NT2/D1 (cell line): ENCODE data around the gene CSRNP2.
"Not testable (repeated sequence)": the region's sequence is repeated elsewhere in the genome, so short reads cannot be mapped to it uniquely, and the experiment has no call there.

Source experiments
- DNase-seq: peaks from one replicate; pipeline ENCODE4 v3.0.0-alpha.2; 2011; ENCODE audit warnings: low read depth, low spot score
- H3K27me3 ChIP-seq: 2 replicates; pipeline ENCODE4 v1.6.0; 2011; ENCODE audit warnings: mild to moderate bottlenecking; ENCODE audit not compliant: insufficient read length, insufficient read depth
- H3K36me3 ChIP-seq: 2 replicates; pipeline ENCODE4 v1.6.1; 2011; ENCODE audit warnings: mild to moderate bottlenecking, low read length, mixed read lengths; ENCODE audit not compliant: insufficient read depth, insufficient read length
- H3K4me1 ChIP-seq: 2 replicates; pipeline ENCODE4 v1.5.1; 2011; ENCODE audit not compliant: insufficient read depth, insufficient read length
- H3K4me3 ChIP-seq: 2 replicates; pipeline ENCODE4 v1.5.1; 2011; ENCODE audit warnings: low read depth; ENCODE audit not compliant: insufficient read length
- H3K9ac ChIP-seq: 2 replicates; pipeline ENCODE4 v1.6.0; 2011; ENCODE audit warnings: low read depth; ENCODE audit not compliant: insufficient read length
- H3K9me3 ChIP-seq: 2 replicates; pipeline ENCODE4 v1.5.1; 2011; ENCODE audit warnings: mild to moderate bottlenecking, low read length; ENCODE audit not compliant: insufficient read depth
- SUZ12 ChIP-seq: IDR thresholded peaks from 2 replicates; pipeline ENCODE4 v1.6.1; 2011; ENCODE audit not compliant: insufficient read length, insufficient read depth; ENCODE audit errors: extremely low read depth
- YY1 ChIP-seq: IDR thresholded peaks from 2 replicates; pipeline ENCODE4 v1.6.1; 2011; ENCODE audit not compliant: insufficient read length, insufficient read depth
- ZNF274 ChIP-seq: IDR thresholded peaks from 2 replicates; pipeline ENCODE4 v1.6.1; 2011; ENCODE audit warnings: mild to moderate bottlenecking, low read depth, low read length

CSRNP2 gene

GRCh38 chr12:51018956-51019355, 64.4 kb downstream of the CSRNP2 start:
- TF ChIP-seq ZNF274: no peak
- no peak for TF ChIP-seq SUZ12
- TF ChIP-seq YY1: no peak
- H3K36me3 ChIP-seq: peaks cover 6% of the 10 kb centered on the region
- DNase-seq: no peak
- no peak overlapping the region for H3K4me3 ChIP-seq
- no peaks in the 10 kb centered on the region for H3K27me3 ChIP-seq
- no peak overlapping the region for H3K9ac ChIP-seq
- H3K4me1 ChIP-seq: no peaks in the 10 kb centered on the region
- H3K9me3 ChIP-seq: no peaks in the 10 kb centered on the region

- DNase-seq: no peak
- H3K9ac ChIP-seq: no peak overlapping the region
- TF ChIP-seq SUZ12 (no peak), YY1 (no peak), ZNF274 (no peak)
- H3K27me3 ChIP-seq: no peaks in the 10 kb centered on the region
- H3K9me3 ChIP-seq: no peaks in the 10 kb centered on the region
- no peaks in the 10 kb centered on the region for H3K4me1 ChIP-seq
- H3K36me3 ChIP-seq: peaks cover 3% of the 10 kb centered on the region
- H3K4me3 ChIP-seq: no peak overlapping the region
Measured at GRCh38 chr12:51017452-51017851, 65.9 kb downstream of the CSRNP2 start.

GRCh38 chr12:51014467-51014866, 68.9 kb downstream of the CSRNP2 start:
- not testable (repeated sequence) for H3K9me3 ChIP-seq, H3K4me1 ChIP-seq, H3K9ac ChIP-seq, H3K36me3 ChIP-seq, H3K27me3 ChIP-seq, DNase-seq, H3K4me3 ChIP-seq

GRCh38 chr12:51013441-51013840, 70.0 kb downstream of the CSRNP2 start:
- no peak for DNase-seq
- H3K9me3 ChIP-seq: no peaks in the 10 kb centered on the region
- no peak for TF ChIP-seq ZNF274
- TF ChIP-seq YY1: no peak
- TF ChIP-seq SUZ12: no peak
- H3K4me1 ChIP-seq: no peaks in the 10 kb centered on the region
- no peak overlapping the region for H3K4me3 ChIP-seq
- no peaks in the 10 kb centered on the region for H3K27me3 ChIP-seq
- H3K36me3 ChIP-seq: peaks cover 1% of the 10 kb centered on the region
- H3K9ac ChIP-seq: no peak overlapping the region

GRCh38 chr12:51012570-51013236, 70.7 kb downstream of the CSRNP2 start:
- no peaks in the 10 kb centered on the region for H3K4me1 ChIP-seq
- H3K36me3 ChIP-seq: peaks cover 9% of the 10 kb centered on the region
- H3K9me3 ChIP-seq: no peaks in the 10 kb centered on the region
- no peak for TF ChIP-seq YY1
- TF ChIP-seq ZNF274: no peak
- no peak for TF ChIP-seq SUZ12
- no peaks in the 10 kb centered on the region for H3K27me3 ChIP-seq
- no peak overlapping the region for H3K9ac ChIP-seq
- no peak overlapping the region for H3K4me3 ChIP-seq
- no peak for DNase-seq

- no peaks in the 10 kb centered on the region for H3K4me1 ChIP-seq
- no peak overlapping the region for H3K4me3 ChIP-seq
- TF ChIP-seq YY1: no peak
- no peak for TF ChIP-seq ZNF274
- no peak for TF ChIP-seq SUZ12
- no peak overlapping the region for H3K9ac ChIP-seq
- DNase-seq: no peak
- H3K9me3 ChIP-seq: no peaks in the 10 kb centered on the region
- no peaks in the 10 kb centered on the region for H3K27me3 ChIP-seq
- peaks cover 16% of the 10 kb centered on the region for H3K36me3 ChIP-seq
Measured at GRCh38 chr12:51011955-51012354, 71.4 kb downstream of the CSRNP2 start.
